NCI-H748 (cell line): Measurements from ENCODE around the gene ING1.

ENCODE experiments used
- DNase-seq: peaks from one replicate; lab custom pipeline; 2025; ENCODE audit not compliant: unreplicated experiment; lab: John Stamatoyannopoulos, UW

The ING1 gene

GRCh38 chr13:110769097-110769496 is 55.6 kb downstream of the ING1 start:
- DNase-seq = no peak

GRCh38 chr13:110770678-110771077 is 57.2 kb downstream of the ING1 start:
- no peak for DNase-seq

- no peak for DNase-seq
Measured at GRCh38 chr13:110771194-110771593, 57.7 kb downstream of the ING1 start.

- no peak for DNase-seq
Measured at GRCh38 chr13:110772091-110772984, 58.8 kb downstream of the ING1 start.
